ENCODE results near the gene CARTPT. TPM values are rescaled to one million over a fixed set of nuclear protein-coding genes. Genes with fewer than 3 reads are reported as not detected.
A peak's percentile ranks its signal among the peaks of the same experiment; 100 is the strongest.

Gene CARTPT
- not detected in 2 replicates for total RNA-seq

DNA sequence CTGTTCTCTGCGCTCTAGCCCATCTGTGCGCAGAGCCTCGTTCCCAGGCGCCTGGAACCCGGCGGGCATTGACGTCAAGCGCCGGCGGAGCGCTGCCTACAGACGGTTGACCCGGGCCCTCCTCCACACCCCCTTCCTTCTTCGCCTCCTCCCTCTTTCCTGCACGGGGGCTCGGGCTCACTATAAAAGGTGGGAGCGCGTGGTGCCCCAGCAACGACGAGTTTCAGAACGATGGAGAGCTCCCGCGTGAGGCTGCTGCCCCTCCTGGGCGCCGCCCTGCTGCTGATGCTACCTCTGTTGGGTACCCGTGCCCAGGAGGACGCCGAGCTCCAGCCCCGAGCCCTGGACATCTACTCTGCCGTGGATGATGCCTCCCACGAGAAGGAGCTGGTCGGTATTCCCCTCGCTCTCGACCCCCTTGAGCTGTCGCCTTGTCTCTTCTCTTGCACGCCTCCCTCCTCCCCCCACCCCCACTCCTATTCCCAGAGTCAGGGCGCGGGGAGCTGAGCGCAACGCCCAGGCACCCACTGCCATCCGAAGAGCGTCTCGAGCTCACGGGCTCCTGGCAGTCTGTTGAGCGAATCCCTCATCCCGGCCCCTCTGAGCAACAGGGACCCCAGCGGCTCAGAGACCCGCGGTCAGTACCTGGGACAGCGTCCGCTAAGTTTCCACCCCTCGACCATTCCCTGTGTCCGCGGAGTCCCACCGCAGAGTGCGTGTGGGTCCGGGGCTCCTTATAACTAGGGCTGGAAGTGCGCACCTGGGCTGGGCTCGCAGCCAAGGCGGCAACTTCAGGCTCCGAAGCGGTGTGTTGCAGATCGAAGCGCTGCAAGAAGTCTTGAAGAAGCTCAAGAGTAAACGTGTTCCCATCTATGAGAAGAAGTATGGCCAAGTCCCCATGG, at the start of gene CARTPT:
TSS of gene CARTPT (plus strand) at position 213 of the 902 bp plus-strand sequence. CDS start at position 232, 19 bp downstream.
- DNase-seq: peak; percentile 31

DNA sequence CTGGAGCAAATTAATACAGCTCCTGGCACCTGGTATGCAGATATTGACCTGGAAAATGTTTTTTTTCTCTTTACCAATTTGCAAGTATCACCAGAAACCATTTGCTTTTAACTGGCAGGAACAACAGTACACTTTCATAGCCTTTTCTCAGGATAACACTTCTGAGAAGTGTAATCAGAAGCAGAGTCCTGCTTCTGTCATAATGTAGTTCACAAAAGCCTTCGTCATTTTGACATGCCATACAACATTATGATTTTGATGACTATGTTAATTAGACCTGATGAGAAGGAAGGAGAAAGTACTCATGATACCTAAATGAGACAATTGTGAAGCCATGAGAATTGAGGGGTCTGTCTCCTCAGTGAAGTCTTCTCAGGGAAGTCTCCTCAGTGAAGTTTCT, 41.1 kb upstream of the CARTPT start:
- DNase-seq: no peak

DNA sequence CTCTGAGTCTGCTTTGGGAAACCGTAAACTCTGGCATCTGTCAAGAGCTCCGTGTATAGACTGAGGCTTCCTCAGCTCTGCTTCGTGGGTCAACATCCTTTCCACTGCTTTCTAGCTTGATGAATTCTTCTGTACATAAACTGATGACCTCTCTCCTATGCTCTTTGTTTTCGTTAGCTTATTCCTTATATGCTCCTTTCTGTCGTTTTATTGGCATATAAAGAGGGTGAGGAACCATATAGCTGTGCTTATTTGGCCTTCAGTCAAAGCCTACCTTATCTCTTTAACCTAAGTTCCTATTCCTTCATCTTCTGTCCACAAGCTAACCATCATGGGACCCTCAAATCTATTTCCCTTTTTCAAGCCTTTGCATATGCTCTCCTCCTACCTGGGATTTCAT, 39.4 kb upstream of the CARTPT start:
- no peak for DNase-seq

DNA sequence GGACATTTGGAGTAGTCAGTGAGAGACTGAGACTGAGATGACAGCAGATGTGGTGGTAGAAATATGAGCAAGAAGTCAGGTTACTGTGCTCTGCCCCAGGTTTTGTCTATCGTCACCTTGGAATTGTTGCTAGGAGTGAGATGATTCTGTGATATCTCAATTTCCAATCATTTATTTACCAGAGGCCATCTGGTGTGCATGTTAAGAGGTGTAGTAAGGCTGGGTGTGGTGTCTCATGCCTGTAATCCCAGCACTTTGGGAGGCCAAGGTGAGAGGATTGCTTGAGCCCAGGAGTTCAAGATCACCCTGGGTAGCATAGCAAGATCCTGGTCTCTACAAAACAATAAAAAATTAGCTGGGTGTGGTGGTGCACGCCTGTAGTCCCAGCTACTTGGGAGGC, 38.6 kb upstream of the CARTPT start:
- no peak for DNase-seq

DNA sequence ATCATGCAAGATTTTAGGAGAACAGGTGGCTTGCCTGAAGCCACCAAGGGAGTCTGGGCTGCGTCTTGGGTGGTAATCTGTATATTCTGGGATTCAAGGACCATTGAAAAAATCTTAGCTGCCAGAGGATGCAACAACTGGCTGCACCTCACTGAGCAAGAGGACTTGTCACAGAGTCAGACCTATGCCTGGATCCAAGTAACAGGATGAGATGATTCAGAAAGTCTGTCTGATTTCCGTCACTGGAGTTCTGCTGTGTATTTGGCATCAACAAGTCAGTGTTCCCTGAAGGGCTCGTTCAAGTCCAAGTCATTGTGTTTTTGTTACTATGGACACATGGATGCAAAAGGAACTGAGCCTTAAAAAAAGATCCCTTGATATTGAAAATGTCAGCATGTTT, 37.8 kb upstream of the CARTPT start:
- DNase-seq: peak; percentile 86

DNA sequence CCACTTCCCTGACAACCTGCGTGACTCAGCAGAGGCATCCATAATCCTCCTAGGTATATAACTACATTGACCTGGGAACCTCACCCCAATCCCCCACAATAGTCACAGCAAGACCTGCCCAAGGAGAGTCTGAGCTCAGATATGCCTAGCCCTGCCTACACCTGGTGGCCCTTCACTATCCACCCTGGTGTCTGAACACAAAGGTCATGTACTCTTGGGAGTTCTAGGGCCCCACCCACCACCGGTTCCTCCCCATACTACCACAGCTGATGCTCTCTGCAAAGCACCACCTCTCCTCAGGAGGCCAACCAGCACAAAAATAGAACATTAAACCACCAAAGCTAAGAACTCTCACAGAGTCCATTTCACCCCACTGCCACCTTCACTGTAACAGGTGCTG, 34.8 kb upstream of the CARTPT start:
- DNase-seq: no peak

DNA sequence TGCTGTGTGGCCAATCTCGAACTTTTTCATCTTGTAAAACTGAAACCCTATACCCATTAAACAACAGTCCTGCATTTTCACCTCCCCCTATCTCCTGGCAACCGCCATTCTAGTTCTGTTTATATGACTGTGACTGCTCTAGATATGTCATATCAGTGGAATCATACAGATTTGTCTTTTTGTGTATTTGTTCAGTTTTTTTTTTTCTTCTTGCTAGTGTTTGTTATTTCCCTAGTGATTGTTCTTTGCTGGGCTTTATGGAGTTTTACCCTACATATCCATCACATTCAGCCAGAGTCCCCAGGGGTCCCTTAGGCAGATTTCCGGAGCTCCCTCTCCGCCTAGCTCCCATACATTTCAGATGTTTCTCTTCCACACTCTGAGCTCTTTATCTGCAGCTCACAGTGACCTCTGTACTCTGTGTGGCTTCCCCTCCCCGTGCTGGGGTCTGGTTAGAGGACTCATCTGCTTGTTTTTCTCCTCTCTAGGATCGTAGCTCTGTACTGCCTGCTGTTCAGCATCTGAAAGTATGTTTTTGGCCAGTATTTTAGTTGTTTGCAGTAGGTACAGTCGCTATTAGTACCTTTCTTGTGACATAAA, 25.1 kb upstream of the CARTPT start:
- no peak for DNase-seq

DNA sequence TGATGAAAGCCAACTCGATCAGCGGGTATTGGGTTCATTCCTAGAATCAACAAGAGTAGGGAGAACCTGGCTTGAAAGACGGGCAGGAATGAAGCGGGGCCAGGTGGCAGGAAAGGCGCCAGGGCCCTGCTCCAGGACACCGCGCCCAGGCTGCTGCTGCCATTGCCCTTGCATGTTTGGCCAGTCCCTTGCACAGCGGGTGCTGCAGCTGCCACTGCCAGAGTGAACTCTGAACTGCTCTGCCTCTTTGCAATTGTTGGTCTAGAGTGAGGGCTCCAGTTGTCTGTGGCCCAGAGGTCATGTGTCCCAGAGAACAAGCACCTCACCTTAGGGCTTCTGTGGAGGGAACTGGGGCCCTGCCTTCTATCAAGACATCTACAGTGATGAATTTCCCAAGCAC, 24.0 kb upstream of the CARTPT start:
- no peak for DNase-seq

DNA sequence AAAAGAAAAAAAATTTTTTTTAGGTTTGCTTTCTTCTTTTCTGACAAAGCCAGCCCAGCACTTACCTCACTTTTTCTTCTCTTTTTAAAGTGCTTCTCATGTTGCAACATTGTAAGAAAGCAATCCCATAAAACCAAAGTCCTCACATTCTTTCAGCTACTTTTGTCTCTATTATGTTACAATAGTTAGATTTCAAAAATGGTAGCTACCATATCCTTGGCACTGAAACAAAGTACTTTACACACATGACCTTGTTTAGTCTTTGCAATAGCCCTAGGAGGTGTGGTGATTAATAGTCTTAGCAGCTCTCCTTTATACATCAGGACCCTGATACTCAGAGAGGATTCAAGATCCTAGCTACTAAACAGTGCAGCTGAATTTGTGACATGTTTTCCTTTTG, 23.5 kb upstream of the CARTPT start:
- DNase-seq: no peak

DNA sequence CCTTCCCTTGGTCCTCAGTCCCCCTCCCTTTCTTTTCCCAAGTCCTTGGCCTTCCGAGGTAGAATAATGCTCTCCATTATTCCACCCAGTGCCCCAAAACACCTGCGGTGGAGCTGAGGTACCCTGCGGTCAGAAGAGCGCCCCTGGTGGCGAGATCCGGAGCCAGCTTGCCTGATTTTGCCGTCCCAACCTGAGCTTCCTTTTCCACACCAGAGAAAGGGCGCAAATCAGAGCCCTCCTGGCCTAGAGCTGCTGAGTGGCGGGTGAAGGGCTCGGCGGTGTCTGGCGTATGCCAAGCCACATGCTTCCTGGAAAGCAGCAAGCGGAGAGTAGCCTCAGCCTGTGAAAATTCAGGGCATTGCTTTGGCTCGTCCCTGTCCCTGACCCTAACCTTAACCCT, 21.1 kb upstream of the CARTPT start:
- DNase-seq: no peak

DNA sequence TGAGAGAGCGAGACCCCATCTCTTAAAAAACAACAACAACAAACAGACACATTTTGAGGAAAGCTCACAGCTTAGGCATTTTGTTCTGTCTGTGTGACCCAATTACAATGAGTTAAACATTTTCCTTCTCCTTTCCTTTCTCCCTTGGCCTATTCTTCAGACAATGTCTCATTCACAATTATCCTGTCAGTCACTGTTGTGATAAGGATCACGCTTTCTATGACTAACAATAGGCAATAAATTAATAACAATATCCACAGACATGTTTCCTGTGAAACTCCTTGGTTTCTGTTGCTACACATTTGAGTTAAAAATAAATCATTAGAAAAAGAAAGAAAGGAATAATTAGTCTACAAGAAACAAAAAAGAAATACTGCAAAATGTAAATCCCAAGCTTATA, 19.8 kb upstream of the CARTPT start:
- peak; percentile 72 for DNase-seq

DNA sequence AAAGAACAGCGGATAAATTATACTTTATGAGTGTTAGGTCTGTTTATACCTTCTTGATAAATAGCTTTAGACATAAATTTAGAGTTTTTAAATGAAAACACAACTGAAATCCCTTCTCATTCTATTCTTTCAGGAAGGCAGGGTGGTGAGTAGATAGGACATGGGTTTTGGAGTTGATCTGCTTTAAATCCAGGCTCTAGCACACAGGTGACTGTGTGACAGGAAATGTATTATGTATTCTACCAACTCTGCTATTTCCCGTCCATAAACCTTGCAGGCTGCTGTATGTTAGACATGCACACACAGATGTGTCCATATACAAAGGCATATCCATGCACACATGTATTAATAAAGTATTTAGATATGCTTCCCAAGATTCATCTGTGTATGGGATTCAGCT, 19.3 kb upstream of the CARTPT start:
- DNase-seq: peak; percentile 44

DNA sequence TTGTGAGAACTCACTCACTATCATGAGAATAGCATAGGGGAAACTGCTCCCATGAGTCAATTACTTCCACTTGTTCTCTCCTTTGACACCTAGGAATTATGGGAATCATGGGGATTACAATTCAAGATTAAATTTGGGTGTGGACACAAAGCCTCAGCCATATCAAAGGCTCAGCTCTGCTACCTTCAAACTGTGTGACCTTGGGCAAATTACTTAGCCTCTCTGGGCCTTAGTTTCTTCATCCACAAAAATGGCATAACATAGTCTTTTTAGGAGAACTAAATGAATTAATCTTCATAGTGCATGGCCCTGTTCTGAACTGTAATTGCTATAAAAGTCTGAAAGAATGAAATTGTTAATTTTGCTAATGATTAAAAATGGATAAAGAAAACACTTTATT, 18.3 kb upstream of the CARTPT start:
- no peak for DNase-seq

DNA sequence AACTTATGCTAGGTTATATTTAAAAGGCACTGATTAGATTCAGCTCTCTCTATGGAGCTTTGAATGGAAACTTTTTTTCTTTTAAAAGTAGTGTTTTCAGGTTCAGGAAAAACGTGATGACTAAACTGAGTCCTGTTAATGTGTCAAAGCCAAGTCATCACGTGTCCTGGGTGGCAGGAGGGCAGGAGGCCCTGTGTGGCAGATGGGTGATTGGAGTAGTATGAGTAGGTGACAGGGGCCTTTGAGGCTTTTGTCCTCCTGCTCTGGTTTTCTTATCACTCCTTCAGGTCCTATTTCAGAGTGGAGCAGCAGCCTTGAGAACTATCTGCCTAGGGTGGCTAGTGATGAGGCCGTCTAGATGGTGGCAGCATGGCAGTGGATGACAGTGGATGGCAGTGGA, 17.7 kb upstream of the CARTPT start:
- no peak for DNase-seq

DNA sequence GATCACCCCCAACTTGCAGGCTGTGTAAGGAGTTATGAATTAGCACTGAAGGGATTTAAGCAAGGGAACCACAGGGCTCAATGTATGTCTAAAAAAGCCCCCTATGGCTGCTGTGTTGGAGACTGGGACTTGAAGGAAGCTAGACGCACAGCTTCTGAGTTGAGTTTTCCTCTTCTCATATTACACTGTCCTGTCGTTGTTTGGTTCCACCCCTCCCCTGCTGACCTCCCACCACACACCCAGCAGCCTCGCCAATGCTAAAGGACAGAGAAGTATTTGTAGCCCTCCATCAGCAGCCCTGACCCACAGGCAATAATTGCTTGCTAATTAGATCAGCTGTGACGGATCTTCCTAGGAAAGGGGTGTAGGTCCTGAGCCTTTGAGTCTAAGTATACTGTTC, 15.1 kb upstream of the CARTPT start:
- DNase-seq: no peak

DNA sequence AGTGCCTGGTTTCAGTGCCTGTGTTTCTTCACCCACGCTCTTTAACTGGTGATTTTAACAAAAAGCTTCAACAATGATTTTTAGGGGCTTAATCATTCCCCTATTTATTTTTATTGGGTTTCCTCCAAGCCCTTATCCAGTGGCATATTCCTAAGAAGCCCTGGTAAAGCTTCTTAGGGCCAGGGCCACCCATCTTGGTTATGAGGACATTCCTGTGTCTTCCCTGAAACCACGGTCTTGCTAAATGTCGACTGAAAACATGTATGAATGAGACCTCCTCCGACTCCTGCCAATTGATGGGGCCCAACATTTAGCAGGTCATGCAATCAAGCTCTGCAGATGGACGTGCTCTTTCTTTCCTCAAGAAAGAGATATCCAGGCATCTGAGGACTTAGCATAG, 13.7 kb upstream of the CARTPT start:
- no peak for DNase-seq

DNA sequence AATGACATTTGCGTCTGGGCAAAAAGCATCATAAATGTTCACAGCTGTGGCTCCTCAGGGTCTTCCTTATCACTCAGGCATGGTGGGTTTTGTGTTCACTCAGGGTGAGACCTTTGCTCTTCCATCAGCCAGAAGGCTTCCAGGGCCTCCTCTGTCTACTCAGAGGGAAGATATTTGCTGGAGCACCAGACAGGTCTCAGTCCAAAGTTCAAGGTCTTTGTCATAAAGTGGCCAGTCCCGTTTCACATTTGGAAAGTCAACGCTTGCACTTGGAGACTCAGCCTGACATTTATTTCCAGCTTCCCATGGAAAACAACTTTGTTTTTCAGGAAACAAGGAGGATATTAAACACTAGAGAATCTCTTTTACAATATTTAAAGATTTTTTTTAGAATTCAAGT, 12.2 kb upstream of the CARTPT start:
- DNase-seq: no peak

DNA sequence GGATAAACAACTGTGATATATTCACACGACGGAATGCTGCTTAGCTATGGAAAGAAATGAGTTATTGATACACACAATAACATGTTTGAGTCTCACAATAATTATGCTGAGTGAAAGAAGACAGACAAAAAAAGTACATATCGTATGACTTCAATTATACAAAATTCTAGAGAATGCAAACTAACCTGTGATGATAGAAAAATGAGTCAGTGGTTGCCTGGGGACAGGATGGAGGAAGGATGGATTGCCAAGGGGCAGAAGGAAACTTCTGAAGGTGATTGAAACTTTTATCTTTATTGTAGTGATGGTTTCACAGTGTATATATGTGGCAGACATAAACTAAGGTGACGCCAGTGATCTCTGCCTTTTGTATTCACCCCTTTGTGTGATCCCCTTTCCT, 7.5 kb upstream of the CARTPT start:
- no peak for DNase-seq

DNA sequence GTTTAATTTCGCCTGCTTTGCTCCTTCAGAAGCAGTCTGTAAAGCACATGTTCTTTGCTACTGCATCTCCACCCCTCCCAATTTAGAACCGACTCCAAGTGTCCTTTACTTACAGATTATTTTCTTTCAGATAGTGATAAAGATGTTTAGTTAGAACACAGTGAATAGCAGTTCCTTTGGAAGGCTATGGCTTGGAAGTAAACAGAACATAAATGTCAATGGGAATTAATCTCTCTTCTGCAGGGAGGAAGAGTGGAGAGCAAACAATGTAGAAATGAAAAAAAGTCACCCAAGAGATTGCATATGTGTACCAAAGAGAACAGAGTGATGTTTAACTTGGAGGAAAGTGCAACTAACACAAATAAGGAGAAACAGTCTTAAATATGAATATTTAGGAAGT, 4.2 kb upstream of the CARTPT start:
- DNase-seq: no peak

DNA sequence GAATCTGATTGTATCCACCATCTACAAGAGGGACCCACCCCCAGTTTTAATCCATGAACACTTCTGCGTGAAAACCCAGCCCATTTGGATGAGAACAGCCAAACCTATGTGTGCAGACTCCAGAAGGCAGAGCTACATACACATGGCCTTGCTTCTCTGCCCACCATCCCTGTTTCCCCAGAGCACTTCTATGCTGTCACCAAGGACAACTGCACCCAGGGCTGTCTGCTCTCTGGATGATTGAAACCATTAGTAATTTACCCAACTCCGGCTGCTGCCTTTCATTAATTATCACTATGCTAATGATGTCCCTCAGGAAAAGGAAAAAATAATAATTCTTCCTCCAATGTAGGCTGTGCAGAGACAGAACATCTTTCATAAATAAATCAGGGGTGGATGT, 8.9 kb downstream of the CARTPT start:
- DNase-seq: no peak

DNA sequence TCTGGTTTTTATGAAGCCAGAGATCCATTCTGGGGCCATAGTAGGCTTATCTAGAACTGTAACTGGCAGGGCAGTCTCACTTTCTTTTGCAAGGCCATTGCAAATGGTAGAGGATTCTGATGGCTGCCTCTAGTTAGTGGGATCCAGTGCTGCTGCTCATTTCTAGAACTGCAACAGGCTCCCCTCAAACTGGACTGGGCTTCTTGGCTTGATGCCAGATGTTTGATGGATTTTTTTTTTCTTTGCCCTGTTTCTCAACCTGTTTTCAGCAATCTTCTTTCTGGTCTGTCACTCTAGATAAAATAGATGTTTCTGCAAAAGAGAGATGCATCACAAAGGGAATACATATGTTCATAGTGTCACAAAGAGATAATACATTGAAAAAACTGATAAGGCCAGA, 11.9 kb downstream of the CARTPT start:
- DNase-seq: no peak

DNA sequence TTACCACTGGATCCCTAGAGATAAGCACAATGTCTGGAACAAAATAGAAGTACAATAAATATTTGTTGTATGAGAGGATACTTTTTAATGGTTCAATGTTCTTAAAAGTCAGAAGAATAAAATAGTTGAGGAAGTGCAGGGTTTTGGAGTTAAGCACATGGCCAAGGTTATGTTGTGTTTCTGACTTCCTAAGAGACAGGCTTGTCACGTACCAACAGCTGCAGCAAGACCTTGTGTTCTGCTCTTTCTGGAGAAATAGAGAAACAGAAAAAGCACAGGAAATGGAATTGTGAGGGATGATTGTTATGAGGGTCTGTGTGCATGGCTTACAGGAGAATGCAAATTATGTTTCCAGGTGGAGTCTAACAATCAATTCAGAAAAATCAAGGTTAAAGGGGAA, 12.9 kb downstream of the CARTPT start:
- DNase-seq: no peak

DNA sequence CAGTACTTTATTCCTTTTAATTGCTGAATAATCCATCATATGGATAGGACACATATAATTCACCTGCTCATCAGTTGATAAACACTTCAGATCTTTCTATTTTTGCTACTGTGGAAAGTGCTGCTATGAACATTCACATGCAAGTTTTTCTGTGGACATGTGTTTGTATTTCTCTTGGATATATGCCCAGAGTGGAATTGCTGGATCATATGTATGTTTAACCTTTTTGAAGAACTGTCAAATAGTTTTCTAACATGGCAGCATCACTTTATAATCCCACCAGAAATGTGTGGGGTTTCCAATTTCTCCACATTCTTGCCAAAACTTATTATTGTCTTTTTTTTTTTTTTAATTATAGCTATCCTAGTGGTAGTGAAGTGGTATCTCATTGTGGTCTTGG, 15.1 kb downstream of the CARTPT start:
- no peak for DNase-seq

DNA sequence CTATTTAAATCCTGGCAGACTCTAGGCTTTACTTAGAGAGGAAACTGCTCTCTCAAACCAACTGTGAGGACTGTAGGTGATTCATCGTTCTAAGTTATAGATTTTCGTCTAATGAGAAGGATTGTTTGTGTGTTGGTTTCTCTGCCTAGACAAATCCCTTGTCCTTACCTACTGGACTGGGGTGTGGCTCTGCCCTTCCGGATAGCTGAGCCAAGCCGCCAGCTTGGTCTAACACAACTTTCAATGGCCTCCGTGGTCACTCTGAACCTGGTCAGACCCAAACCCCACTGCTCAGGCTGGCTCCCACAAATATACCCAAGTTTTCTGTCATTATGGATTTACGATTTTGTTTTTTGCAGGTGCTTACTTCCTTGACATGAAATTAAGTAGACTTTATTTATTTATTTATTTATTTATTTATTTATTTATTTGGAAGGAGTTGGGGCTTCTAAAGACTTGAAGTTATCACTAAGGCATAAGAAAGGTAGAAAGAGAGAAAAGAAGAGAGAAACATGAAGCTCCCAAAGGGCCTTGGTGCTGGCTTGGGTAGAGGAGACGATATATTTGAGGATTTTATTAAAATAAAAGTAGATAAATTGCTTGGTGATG, 19.0 kb downstream of the CARTPT start:
- no peak for DNase-seq

All from dermis blood vessel endothelial cell (primary cell).